Measurements from ENCODE around the gene EGFLAM. TPM values are rescaled to one million over a fixed set of nuclear protein-coding genes. Genes with fewer than 3 reads are reported as not detected.

Gene EGFLAM
- total and polyA plus RNA-seq, 2 of the 4 experiments (the other 2 are of a cell fraction), result 0.77 to 1.1 TPM

DNA sequence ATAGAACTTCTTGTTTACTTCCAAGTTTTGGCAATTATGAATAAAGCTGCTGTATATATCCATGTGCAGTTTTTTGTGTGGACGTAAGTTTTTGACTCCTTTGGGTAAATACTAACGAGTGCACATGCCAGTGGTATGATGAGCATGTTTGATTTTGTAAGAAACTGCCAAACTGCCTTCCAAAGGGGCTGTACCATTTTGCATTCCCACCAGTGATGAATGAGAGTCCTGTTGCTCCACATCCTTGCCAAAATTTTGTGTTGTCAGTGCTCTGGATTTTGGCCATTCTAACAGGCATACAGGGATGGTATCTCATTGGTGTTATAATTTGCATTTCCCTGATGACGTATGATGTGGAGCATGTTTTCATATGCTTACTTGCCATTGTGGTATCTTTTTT is 73.5 kb downstream of the EGFLAM start:
- H3K14ac ChIP-seq (replicated peaks; ENCODE audit: low read depth, low read length), result no peak overlapping the region
- dilution Hi-C loops (cut with HindIII; ENCODE audit: low sequenced_read_pairs, unreplicated experiment) (no loop called here), in situ Hi-C loops (cut with MboI; ENCODE audit: low sequenced_read_pairs) (no loop called here), intact Hi-C loops (cut with micrococcal nuclease) (no loop called here)
- no peak overlapping the region for H4K91ac ChIP-seq (ENCODE audit: insufficient read depth, low read depth, low read length)
- ATAC-seq (ENCODE audit: low read depth) (no peak), DNase-seq (no peak)
- H3K9me3 ChIP-seq (ENCODE audit: control insufficient read depth, insufficient read depth, low read length), result no peaks in the 10 kb centered on the region
- H3K79me1 ChIP-seq (ENCODE audit: low read depth in 1 of 2, low read length in 2 of 2), result no peaks in the 10 kb centered on the region
- H2AFZ ChIP-seq (replicated peaks; ENCODE audit: low read length, poor library complexity), result no peak overlapping the region
- no peak overlapping the region for H2BK5ac ChIP-seq (ENCODE audit: low read depth, low read length, poor library complexity, severe bottlenecking)
- H3K4me3 ChIP-seq (ENCODE audit: insufficient read depth, low read depth, low read length), result no peak overlapping the region
- TF ChIP-seq NFE2L2 (IDR thresholded peaks at IDR 0.05; ENCODE audit: low read depth, low read length), result no peak
- no peak for TF ChIP-seq RFX5 (IDR thresholded peaks at IDR 0.05; ENCODE audit: low read depth, low read length)
- TF ChIP-seq RAD21 (IDR thresholded peaks at IDR 0.05; ENCODE audit: low read length), result no peak
- TF ChIP-seq BHLHE40 (IDR thresholded peaks at IDR 0.05; ENCODE audit: low read depth, low read length), result no peak
- TF ChIP-seq, protein P1, sequence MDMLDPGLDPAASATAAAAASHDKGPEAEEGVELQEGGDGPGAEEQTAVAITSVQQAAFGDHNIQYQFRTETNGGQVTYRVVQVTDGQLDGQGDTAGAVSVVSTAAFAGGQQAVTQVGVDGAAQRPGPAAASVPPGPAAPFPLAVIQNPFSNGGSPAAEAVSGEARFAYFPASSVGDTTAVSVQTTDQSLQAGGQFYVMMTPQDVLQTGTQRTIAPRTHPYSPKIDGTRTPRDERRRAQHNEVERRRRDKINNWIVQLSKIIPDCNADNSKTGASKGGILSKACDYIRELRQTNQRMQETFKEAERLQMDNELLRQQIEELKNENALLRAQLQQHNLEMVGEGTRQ (IDR thresholded peaks at IDR 0.05; ENCODE audit: low read depth, low read length), result no peak
- no peak for TF ChIP-seq RCOR1 (IDR thresholded peaks at IDR 0.05; ENCODE audit: insufficient replicate concordance, low read length)
- no peak for TF ChIP-seq MAFK (IDR thresholded peaks at IDR 0.05; ENCODE audit: low read depth, low read length)
- TF ChIP-seq FOS (IDR thresholded peaks at IDR 0.05; ENCODE audit: low read depth, low read length), result no peak
- TF ChIP-seq MXI1 (IDR thresholded peaks at IDR 0.05; ENCODE audit: borderline replicate concordance, low read depth, low read length), result no peak
- no peak for TF ChIP-seq POLR2A (IDR thresholded peaks at IDR 0.05; ENCODE audit: low read depth, low read length)
- TF ChIP-seq, protein P2, sequence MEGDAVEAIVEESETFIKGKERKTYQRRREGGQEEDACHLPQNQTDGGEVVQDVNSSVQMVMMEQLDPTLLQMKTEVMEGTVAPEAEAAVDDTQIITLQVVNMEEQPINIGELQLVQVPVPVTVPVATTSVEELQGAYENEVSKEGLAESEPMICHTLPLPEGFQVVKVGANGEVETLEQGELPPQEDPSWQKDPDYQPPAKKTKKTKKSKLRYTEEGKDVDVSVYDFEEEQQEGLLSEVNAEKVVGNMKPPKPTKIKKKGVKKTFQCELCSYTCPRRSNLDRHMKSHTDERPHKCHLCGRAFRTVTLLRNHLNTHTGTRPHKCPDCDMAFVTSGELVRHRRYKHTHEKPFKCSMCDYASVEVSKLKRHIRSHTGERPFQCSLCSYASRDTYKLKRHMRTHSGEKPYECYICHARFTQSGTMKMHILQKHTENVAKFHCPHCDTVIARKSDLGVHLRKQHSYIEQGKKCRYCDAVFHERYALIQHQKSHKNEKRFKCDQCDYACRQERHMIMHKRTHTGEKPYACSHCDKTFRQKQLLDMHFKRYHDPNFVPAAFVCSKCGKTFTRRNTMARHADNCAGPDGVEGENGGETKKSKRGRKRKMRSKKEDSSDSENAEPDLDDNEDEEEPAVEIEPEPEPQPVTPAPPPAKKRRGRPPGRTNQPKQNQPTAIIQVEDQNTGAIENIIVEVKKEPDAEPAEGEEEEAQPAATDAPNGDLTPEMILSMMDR (conservative IDR thresholded peaks at IDR 0.05; ENCODE audit: low read depth, low read length), result no peak
- no peak for TF ChIP-seq MAZ (IDR thresholded peaks at IDR 0.05; ENCODE audit: borderline replicate concordance, low read depth, low read length)
- TF ChIP-seq, protein P3, sequence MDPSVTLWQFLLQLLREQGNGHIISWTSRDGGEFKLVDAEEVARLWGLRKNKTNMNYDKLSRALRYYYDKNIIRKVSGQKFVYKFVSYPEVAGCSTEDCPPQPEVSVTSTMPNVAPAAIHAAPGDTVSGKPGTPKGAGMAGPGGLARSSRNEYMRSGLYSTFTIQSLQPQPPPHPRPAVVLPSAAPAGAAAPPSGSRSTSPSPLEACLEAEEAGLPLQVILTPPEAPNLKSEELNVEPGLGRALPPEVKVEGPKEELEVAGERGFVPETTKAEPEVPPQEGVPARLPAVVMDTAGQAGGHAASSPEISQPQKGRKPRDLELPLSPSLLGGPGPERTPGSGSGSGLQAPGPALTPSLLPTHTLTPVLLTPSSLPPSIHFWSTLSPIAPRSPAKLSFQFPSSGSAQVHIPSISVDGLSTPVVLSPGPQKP (IDR thresholded peaks at IDR 0.05; ENCODE audit: borderline replicate concordance, low read depth, low read length), result no peak
- no peak for TF ChIP-seq CEBPB (IDR thresholded peaks at IDR 0.05; ENCODE audit: low read depth, low read length)
- TF ChIP-seq SMC3 (IDR thresholded peaks at IDR 0.05; ENCODE audit: low read depth, low read length), result no peak
- no peak for TF ChIP-seq CHD1 (IDR thresholded peaks at IDR 0.05; ENCODE audit: low read depth, low read length)
- no peak overlapping the region for H3K18ac ChIP-seq (ENCODE audit: low read depth, low read length)
- CTCF ChIA-PET, result no interaction called here
- no peak overlapping the region for H3K9ac ChIP-seq (ENCODE audit: low read depth, low read length)
- no peaks in the 10 kb centered on the region for H3K36me3 ChIP-seq (ENCODE audit: control insufficient read depth, insufficient read depth, low read length)
- no peak overlapping the region for H3K23ac ChIP-seq (ENCODE audit: low read depth, low read length)
- no peak overlapping the region for H3K4me2 ChIP-seq (ENCODE audit: low read depth, low read length)
- no TSS peak for BruUV-seq (replicated peaks)
- POLR2A ChIA-PET (ENCODE audit: unreplicated experiment), result no interaction called here
- H3K56ac ChIP-seq (ENCODE audit: extremely low read depth, insufficient read depth, low read length), result no peak overlapping the region
- no peak overlapping the region for H2BK120ac ChIP-seq (ENCODE audit: low read depth, low read length)
- H2AK5ac ChIP-seq (ENCODE audit: low read depth, low read length), result no peak overlapping the region
- H4K8ac ChIP-seq (ENCODE audit: low read depth in 2 of 2, low read length in 2 of 2), result no peak overlapping the region
- no peak overlapping the region for H2AK9ac ChIP-seq (replicated peaks; ENCODE audit: low read depth, low read length, poor library complexity)
- H3K9me1 ChIP-seq (ENCODE audit: insufficient read depth, low read length), result no peaks in the 10 kb centered on the region
- H4K20me1 ChIP-seq (ENCODE audit: insufficient read depth, low read length), result no peaks in the 10 kb centered on the region
- H2BK15ac ChIP-seq (ENCODE audit: low read depth, low read length), result no peak overlapping the region
- no CpG with 5 or more reads among the region's 3 CpGs for WGBS, 2 experiments (ENCODE audit: extremely low coverage in 2 of 2, insufficient read length in 1 of 2)
- no peak overlapping the region for H3K4ac ChIP-seq (ENCODE audit: low read depth, low read length)
- no peak overlapping the region for H4K5ac ChIP-seq (ENCODE audit: low read depth, low read length)
- H2BK20ac ChIP-seq (ENCODE audit: low read depth, low read length), result no peak overlapping the region
- no peaks in the 10 kb centered on the region for H3K27me3 ChIP-seq (ENCODE audit: control insufficient read depth, insufficient read depth, low read length)
- no peak overlapping the region for H3K27ac ChIP-seq (ENCODE audit: insufficient read depth, low read length)
- no peaks in the 10 kb centered on the region for H3K4me1 ChIP-seq (ENCODE audit: control insufficient read depth, insufficient read depth, low read length)

All from IMR-90 (cell line).